ENCODE results near the gene ABI2.
"Not testable (repeated sequence)": the region's sequence is repeated elsewhere in the genome, so short reads cannot be mapped to it uniquely, and the experiment has no call there.

ABI2 gene

DNA sequence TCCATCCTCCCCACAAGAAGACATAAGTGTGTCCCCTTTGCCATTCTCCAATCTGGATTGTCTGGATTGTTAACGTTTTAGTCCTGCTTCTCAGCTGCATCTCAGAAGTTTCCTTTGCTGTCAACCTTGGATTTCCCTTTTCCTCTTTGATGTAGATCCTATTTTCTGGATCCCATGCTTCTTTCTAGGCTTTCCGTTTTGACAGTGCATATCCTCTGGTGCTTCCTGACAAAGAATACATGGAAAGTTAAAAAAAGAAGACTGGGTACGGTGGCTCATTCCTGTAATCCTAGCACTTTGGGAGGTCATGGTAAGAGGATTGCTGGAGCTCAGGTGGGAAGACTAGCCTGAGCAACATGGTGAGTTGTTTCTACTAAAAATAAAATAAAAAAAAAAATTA, 26.8 kb downstream of the ABI2 start:
- H3K27ac ChIP-seq (ENCODE audit: low read length), result no peak overlapping the region
- no peaks in the 10 kb centered on the region for H3K27me3 ChIP-seq (ENCODE audit: control insufficient read depth, insufficient read depth, low read length)
- no peaks in the 10 kb centered on the region for H3K4me1 ChIP-seq (ENCODE audit: control insufficient read depth, insufficient read depth, low read length)
- H3K36me3 ChIP-seq (ENCODE audit: control insufficient read depth, insufficient read depth, low read length), result no peaks in the 10 kb centered on the region
- WGBS (ENCODE audit: insufficient coverage, insufficient read length), result no CpG with 5 or more reads among the region's 3 CpGs
- no peak overlapping the region for H3K4me3 ChIP-seq (ENCODE audit: low read length)
- no peaks in the 10 kb centered on the region for H3K9me3 ChIP-seq (ENCODE audit: control insufficient read depth, insufficient read depth, low read length)
- DNase-seq (ENCODE audit: low read depth, low spot score), result no peak

DNA sequence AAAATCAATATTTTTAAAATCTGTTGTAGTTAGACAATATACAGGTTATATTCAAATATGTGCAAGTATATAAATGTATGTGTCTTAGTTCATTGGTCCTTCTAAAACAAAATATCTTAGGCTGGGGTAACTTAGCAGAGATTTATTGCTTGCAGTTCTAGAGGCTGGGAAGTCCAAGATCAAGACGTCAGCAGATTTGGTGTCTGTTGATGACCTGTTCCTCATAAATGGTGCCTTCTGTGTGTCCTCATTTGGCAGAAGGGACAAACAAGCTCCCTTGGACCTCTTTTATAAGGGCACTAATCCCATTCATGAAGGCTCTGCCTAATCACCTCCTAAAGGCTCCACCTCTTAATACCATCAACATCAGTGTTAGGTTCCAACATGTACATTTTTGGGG, 31.3 kb downstream of the ABI2 start:
- no peaks in the 10 kb centered on the region for H3K36me3 ChIP-seq (ENCODE audit: control insufficient read depth, insufficient read depth, low read length)
- H3K4me3 ChIP-seq (ENCODE audit: low read length), result no peak overlapping the region
- WGBS (ENCODE audit: insufficient coverage, insufficient read length), result no CpG with 5 or more reads among the region's 1 CpG
- no peak overlapping the region for H3K27ac ChIP-seq (ENCODE audit: low read length)
- no peak for DNase-seq (ENCODE audit: low read depth, low spot score)
- H3K4me1 ChIP-seq (ENCODE audit: control insufficient read depth, insufficient read depth, low read length), result no peaks in the 10 kb centered on the region
- H3K9me3 ChIP-seq (ENCODE audit: control insufficient read depth, insufficient read depth, low read length), result no peaks in the 10 kb centered on the region
- H3K27me3 ChIP-seq (ENCODE audit: control insufficient read depth, insufficient read depth, low read length), result no peaks in the 10 kb centered on the region

- no peak overlapping the region for H3K27ac ChIP-seq (ENCODE audit: low read length)
- no CpG with 5 or more reads among the region's 3 CpGs for WGBS (ENCODE audit: insufficient coverage, insufficient read length)
- H3K4me3 ChIP-seq (ENCODE audit: low read length), result no peak overlapping the region
- H3K27me3 ChIP-seq (ENCODE audit: control insufficient read depth, insufficient read depth, low read length), result no peaks in the 10 kb centered on the region
- no peaks in the 10 kb centered on the region for H3K4me1 ChIP-seq (ENCODE audit: control insufficient read depth, insufficient read depth, low read length)
- H3K36me3 ChIP-seq (ENCODE audit: control insufficient read depth, insufficient read depth, low read length), result no peaks in the 10 kb centered on the region
- DNase-seq (ENCODE audit: low read depth, low spot score), result no peak
- no peaks in the 10 kb centered on the region for H3K9me3 ChIP-seq (ENCODE audit: control insufficient read depth, insufficient read depth, low read length)
Measured at GRCh38 chr2:203360833-203361430, 32.7 kb downstream of the ABI2 start.

DNA sequence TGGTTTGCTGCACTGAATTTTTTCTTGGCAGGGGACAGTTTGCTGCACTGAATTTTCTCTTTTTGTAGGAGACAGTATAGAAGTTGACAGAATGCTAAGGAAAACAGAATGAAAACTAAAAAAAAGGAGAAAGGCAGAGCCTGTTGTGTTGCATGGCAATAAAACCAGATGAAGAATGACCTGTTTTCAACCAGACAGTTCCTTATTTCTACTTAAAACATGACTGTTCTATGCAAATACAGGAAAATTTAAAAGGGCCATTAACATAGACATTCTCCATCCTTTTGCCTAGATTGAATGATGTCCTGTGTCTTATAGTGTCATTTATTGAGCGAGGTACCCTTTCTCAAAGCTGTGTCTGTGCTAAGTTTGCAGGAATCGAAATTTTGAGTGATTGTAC, 33.3 kb downstream of the ABI2 start:
- H3K36me3 ChIP-seq (ENCODE audit: control insufficient read depth, insufficient read depth, low read length), result no peaks in the 10 kb centered on the region
- no peaks in the 10 kb centered on the region for H3K4me1 ChIP-seq (ENCODE audit: control insufficient read depth, insufficient read depth, low read length)
- H3K27me3 ChIP-seq (ENCODE audit: control insufficient read depth, insufficient read depth, low read length), result no peaks in the 10 kb centered on the region
- no peak overlapping the region for H3K4me3 ChIP-seq (ENCODE audit: low read length)
- no peak for DNase-seq (ENCODE audit: low read depth, low spot score)
- WGBS (ENCODE audit: insufficient coverage, insufficient read length), result no CpG with 5 or more reads among the region's 2 CpGs
- no peak overlapping the region for H3K27ac ChIP-seq (ENCODE audit: low read length)
- no peaks in the 10 kb centered on the region for H3K9me3 ChIP-seq (ENCODE audit: control insufficient read depth, insufficient read depth, low read length)

- Histone ChIP-seq H3K36me3 (ENCODE audit: control insufficient read depth, insufficient read depth, low read length) (peaks cover 2% of the 10 kb centered on the region; the same call in 1 of the 2 replicates), H3K4me1 (ENCODE audit: control insufficient read depth, insufficient read depth, low read length) (no peaks in the 10 kb centered on the region), H3K27me3 (ENCODE audit: control insufficient read depth, insufficient read depth, low read length) (no peaks in the 10 kb centered on the region), H3K4me3 (ENCODE audit: low read length) (no peak overlapping the region), H3K9me3 (ENCODE audit: control insufficient read depth, insufficient read depth, low read length) (no peaks in the 10 kb centered on the region), H3K27ac (ENCODE audit: low read length) (no peak overlapping the region)
- no peak for DNase-seq (ENCODE audit: low read depth, low spot score)
Measured at GRCh38 chr2:203361922-203362321, 33.7 kb downstream of the ABI2 start.

DNA sequence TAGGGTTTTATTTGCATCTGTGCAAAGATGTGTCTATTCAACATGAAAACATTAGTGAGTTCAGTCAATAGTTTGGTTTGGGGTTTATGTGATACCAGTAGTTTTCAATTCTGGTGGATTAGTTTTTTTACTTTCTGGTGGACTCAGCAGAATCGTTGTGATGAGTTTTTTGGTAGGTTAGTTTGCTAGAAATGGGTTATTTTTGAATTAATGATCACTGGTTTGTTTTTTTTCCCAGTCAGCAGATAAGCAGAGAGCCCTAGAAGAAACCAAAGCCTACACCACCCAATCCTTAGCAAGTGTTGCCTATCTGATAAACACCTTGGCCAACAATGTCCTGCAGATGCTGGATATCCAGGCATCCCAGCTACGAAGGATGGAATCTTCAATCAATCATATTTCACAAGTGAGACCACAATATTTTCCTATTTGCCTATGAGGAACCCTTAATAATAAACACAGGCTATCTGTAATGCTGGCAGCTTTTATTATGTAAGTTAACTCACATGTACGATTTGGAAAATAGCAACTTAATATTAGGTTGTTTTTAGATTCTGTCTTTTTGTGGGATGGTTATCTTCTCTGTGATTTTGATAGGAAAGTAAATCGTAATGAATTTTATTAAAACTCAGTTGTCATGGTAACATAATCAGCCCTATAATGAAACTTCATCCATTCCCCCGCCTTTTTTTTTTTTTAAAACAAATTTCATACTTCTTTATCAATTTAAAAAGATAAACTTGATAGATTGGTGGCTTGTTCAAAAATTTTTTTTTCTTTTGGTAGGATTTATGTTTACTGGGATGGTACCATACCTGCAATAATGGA, 38.7 kb downstream of the ABI2 start:
- no peak overlapping the region for H3K27ac ChIP-seq (ENCODE audit: low read length)
- no peak for DNase-seq (ENCODE audit: low read depth, low spot score)
- WGBS (ENCODE audit: insufficient coverage, insufficient read length), result 100% methylated on average over 3 of the region's 5 CpGs
- no peaks in the 10 kb centered on the region for H3K4me1 ChIP-seq (ENCODE audit: control insufficient read depth, insufficient read depth, low read length)
- H3K36me3 ChIP-seq (ENCODE audit: control insufficient read depth, insufficient read depth, low read length), result peaks cover 2% of the 10 kb centered on the region; the same call in 1 of the 2 replicates
- no peaks in the 10 kb centered on the region for H3K9me3 ChIP-seq (ENCODE audit: control insufficient read depth, insufficient read depth, low read length)
- H3K4me3 ChIP-seq (ENCODE audit: low read length), result no peak overlapping the region
- H3K27me3 ChIP-seq (ENCODE audit: control insufficient read depth, insufficient read depth, low read length), result no peaks in the 10 kb centered on the region

DNA sequence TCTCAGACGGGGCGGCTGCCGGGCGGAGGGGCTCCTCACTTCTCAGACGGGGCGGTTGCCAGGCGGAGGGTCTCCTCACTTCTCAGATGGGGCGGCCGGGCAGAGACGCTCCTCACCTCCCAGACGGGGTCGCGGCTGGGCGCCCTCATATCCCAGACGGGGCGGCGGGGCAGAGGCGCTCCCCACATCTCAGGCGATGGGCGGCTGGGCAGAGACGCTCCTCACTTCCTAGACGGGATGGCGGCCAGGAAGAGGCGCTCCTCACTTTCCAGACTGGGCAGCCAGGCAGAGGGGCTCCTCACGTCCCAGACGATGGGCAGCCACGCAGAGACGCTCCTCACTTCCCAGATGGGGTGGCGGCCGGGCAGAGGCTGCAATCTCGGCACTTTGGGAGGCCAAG, 44.5 kb downstream of the ABI2 start:
- WGBS (ENCODE audit: insufficient coverage, insufficient read length), result no CpG with 5 or more reads among the region's 31 CpGs

GRCh38 chr2:203376173-203376572, 48.0 kb downstream of the ABI2 start:
- no peaks in the 10 kb centered on the region for H3K9me3 ChIP-seq (ENCODE audit: control insufficient read depth, insufficient read depth, low read length)
- H3K4me1 ChIP-seq (ENCODE audit: control insufficient read depth, insufficient read depth, low read length), result no peaks in the 10 kb centered on the region
- no peaks in the 10 kb centered on the region; the same call in 1 of the 2 replicates for H3K36me3 ChIP-seq (ENCODE audit: control insufficient read depth, insufficient read depth, low read length)
- H3K4me3 ChIP-seq (ENCODE audit: low read length), result no peak overlapping the region
- no peaks in the 10 kb centered on the region for H3K27me3 ChIP-seq (ENCODE audit: control insufficient read depth, insufficient read depth, low read length)
- no peak for DNase-seq (ENCODE audit: low read depth, low spot score)
- H3K27ac ChIP-seq (ENCODE audit: low read length), result no peak overlapping the region

More for the DNA sequence above, 44.5 kb downstream of the ABI2 start:
- not testable (repeated sequence) for H3K4me3 ChIP-seq (ENCODE audit: low read length); H3K27ac ChIP-seq (ENCODE audit: low read length); DNase-seq (ENCODE audit: low read depth, low spot score); H3K9me3 ChIP-seq (ENCODE audit: control insufficient read depth, insufficient read depth, low read length); H3K27me3 ChIP-seq (ENCODE audit: control insufficient read depth, insufficient read depth, low read length); H3K36me3 ChIP-seq (ENCODE audit: control insufficient read depth, insufficient read depth, low read length); H3K4me1 ChIP-seq (ENCODE audit: control insufficient read depth, insufficient read depth, low read length)

- Histone ChIP-seq H3K36me3 (ENCODE audit: control insufficient read depth, insufficient read depth, low read length) (no peaks in the 10 kb centered on the region), H3K4me1 (ENCODE audit: control insufficient read depth, insufficient read depth, low read length) (no peaks in the 10 kb centered on the region), H3K27me3 (ENCODE audit: control insufficient read depth, insufficient read depth, low read length) (no peaks in the 10 kb centered on the region), H3K9me3 (ENCODE audit: control insufficient read depth, insufficient read depth, low read length) (no peaks in the 10 kb centered on the region), H3K4me3 (ENCODE audit: low read length) (no peak overlapping the region), H3K27ac (ENCODE audit: low read length) (no peak overlapping the region)
- DNase-seq (ENCODE audit: low read depth, low spot score), result no peak
- no CpG with 5 or more reads among the region's 3 CpGs for WGBS (ENCODE audit: insufficient coverage, insufficient read length)
Measured at GRCh38 chr2:203379156-203379555, 51.0 kb downstream of the ABI2 start.

GRCh38 chr2:203383038-203383437, 54.8 kb downstream of the ABI2 start:
- H3K27me3 ChIP-seq (ENCODE audit: control insufficient read depth, insufficient read depth, low read length), result no peaks in the 10 kb centered on the region
- H3K4me1 ChIP-seq (ENCODE audit: control insufficient read depth, insufficient read depth, low read length), result no peaks in the 10 kb centered on the region
- DNase-seq (ENCODE audit: low read depth, low spot score), result no peak
- H3K4me3 ChIP-seq (ENCODE audit: low read length), result no peak overlapping the region
- WGBS (ENCODE audit: insufficient coverage, insufficient read length), result no CpG with 5 or more reads among the region's 1 CpG
- H3K9me3 ChIP-seq (ENCODE audit: control insufficient read depth, insufficient read depth, low read length), result no peaks in the 10 kb centered on the region
- H3K27ac ChIP-seq (ENCODE audit: low read length), result no peak overlapping the region
- no peaks in the 10 kb centered on the region for H3K36me3 ChIP-seq (ENCODE audit: control insufficient read depth, insufficient read depth, low read length)

GRCh38 chr2:203388153-203388552, 60.0 kb downstream of the ABI2 start:
- not testable (repeated sequence) for H3K4me3 ChIP-seq (ENCODE audit: low read length); DNase-seq (ENCODE audit: low read depth, low spot score); H3K36me3 ChIP-seq (ENCODE audit: control insufficient read depth, insufficient read depth, low read length); H3K27ac ChIP-seq (ENCODE audit: low read length); H3K4me1 ChIP-seq (ENCODE audit: control insufficient read depth, insufficient read depth, low read length); H3K27me3 ChIP-seq (ENCODE audit: control insufficient read depth, insufficient read depth, low read length); H3K9me3 ChIP-seq (ENCODE audit: control insufficient read depth, insufficient read depth, low read length)
- WGBS (ENCODE audit: insufficient coverage, insufficient read length), result no CpG with 5 or more reads among the region's 6 CpGs
